Endothelial cell of umbilical vein (primary cell): ENCODE measurements around the gene LPAR1.

Experiments used
- EZH2 ChIP-seq: IDR thresholded peaks from 2 replicates; pipeline ENCODE4 v1.6.1; 2012; ENCODE audit warnings: borderline replicate concordance, low read depth, mild to moderate bottlenecking, moderate library complexity, low read length, inconsistent platforms; ENCODE audit not compliant: severe bottlenecking
- MYC ChIP-seq: IDR thresholded peaks from one replicate; pipeline ENCODE4 v1.6.1; 2011; ENCODE audit warnings: mild to moderate bottlenecking, low read depth, low read length
- TF ChIP-seq, protein P1 (sequence below), 2 donors: IDR thresholded peaks; 1 replicate in 1 of 2; 2 replicates in 1 of 2; pipeline ENCODE4 v1.5.1; 2011; ENCODE audit warnings: low read length in 2 of 2, mild to moderate bottlenecking in 2 of 2, moderate library complexity in 2 of 2, control low read depth in 1 of 2, inconsistent platforms in 1 of 2, low read depth in 1 of 2; ENCODE audit not compliant: insufficient read depth in 1 of 2; ENCODE audit errors: extremely low read depth in 1 of 2

DNA sequence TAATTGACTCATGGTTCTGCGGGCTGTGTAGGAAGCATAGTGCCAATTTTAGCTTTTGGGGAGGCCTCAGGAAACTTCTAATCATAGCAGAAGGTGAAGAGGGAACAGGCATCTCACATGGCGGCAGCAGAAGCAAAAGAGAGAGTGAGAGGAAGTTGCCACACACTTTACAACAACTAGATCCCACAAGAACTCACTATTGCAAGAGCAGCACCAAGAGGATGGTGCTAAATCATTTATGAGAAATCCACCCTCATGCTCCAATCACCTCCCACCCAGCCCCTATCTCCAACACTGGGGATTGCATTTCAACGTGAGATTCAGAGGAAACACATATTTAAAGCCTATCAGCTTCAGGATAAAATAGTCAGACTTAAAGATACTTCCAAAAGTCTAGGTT, 36.1 kb upstream of the LPAR1 start:
- TF ChIP-seq EZH2 (no peak), MYC (no peak)
- TF ChIP-seq, protein P1, sequence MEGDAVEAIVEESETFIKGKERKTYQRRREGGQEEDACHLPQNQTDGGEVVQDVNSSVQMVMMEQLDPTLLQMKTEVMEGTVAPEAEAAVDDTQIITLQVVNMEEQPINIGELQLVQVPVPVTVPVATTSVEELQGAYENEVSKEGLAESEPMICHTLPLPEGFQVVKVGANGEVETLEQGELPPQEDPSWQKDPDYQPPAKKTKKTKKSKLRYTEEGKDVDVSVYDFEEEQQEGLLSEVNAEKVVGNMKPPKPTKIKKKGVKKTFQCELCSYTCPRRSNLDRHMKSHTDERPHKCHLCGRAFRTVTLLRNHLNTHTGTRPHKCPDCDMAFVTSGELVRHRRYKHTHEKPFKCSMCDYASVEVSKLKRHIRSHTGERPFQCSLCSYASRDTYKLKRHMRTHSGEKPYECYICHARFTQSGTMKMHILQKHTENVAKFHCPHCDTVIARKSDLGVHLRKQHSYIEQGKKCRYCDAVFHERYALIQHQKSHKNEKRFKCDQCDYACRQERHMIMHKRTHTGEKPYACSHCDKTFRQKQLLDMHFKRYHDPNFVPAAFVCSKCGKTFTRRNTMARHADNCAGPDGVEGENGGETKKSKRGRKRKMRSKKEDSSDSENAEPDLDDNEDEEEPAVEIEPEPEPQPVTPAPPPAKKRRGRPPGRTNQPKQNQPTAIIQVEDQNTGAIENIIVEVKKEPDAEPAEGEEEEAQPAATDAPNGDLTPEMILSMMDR (IDR thresholded peaks at IDR 0.05; ENCODE audit: extremely low read depth in 1 of 2, insufficient read depth in 1 of 2, low read depth in 1 of 2, low read length in 2 of 2), result no peak
